Measurements from ENCODE around the gene NTNG2.

- TF ChIP-seq CTCF (IDR thresholded peaks at IDR 0.05), result no peak
- TF ChIP-seq POLR2A (IDR thresholded peaks at IDR 0.05), result no peak
Measured at GRCh38 chr9:132193227-132194124, 31.6 kb downstream of the NTNG2 start.

Data from adrenal gland (tissue), 5 donors.